ENCODE results near the gene MAN1C1. TPM values are rescaled to one million over a fixed set of nuclear protein-coding genes. Genes with fewer than 3 reads are reported as not detected.

Gene MAN1C1
- total RNA-seq, 1 experiment from 2014 or later, result 16.8 TPM

- H3K4me1 Mint-ChIP-seq, result 0 out of 2 replicates have a peak, but pooled peaks cover 3% of the 10 kb centered on the region
- no peak overlapping the region for H3K27ac Mint-ChIP-seq
- peaks cover 18% of the 10 kb centered on the region for H3K36me3 Mint-ChIP-seq
- H3K9me3 Mint-ChIP-seq, result no peaks in the 10 kb centered on the region
- ATAC-seq (no peak), DNase-seq (ENCODE audit: low spot score) (no peak)
- ChIA-PET CTCF (interaction anchor here (0.6 to 4.7 kb wide), 17 partner anchors 9 to 305 kb away, joined by 3 to 80 read pairs (median 8); partner anchors contain the start of genes MTFR1L and SELENON), POLR2A (no interaction called here)
- H3K27me3 Mint-ChIP-seq (ENCODE audit: low read depth), result no peaks in the 10 kb centered on the region
- TF ChIP-seq ZNF396 (CRISPR knock-in tag; IDR thresholded peaks at IDR 0.05; ENCODE audit: borderline replicate concordance) (no peak), GRHL2 (CRISPR knock-in tag; IDR thresholded peaks at IDR 0.05; ENCODE audit: insufficient replicate concordance, severe bottlenecking) (no peak), E2F1 (CRISPR knock-in tag; IDR thresholded peaks at IDR 0.05) (no peak), ZNF425 (CRISPR knock-in tag; conservative IDR thresholded peaks at IDR 0.05) (no peak), SMAD4 (CRISPR knock-in tag; IDR thresholded peaks at IDR 0.05) (no peak), ZMAT4 (CRISPR knock-in tag; IDR thresholded peaks at IDR 0.05) (no peak), NFE2L1 (CRISPR knock-in tag; IDR thresholded peaks at IDR 0.05) (no peak), MXD4 (CRISPR knock-in tag; IDR thresholded peaks at IDR 0.05; ENCODE audit: borderline replicate concordance) (no peak), CREB1 (CRISPR knock-in tag; IDR thresholded peaks at IDR 0.05) (no peak), JAZF1 (CRISPR knock-in tag; IDR thresholded peaks at IDR 0.05) (no peak), SOX15 (CRISPR knock-in tag; IDR thresholded peaks at IDR 0.05) (no peak)
- no peak overlapping the region for H3K4me3 Mint-ChIP-seq
Measured at GRCh38 chr1:25809283-25809926, 192.8 kb downstream of the MAN1C1 start.

- POLR2A ChIA-PET, result interaction anchor here (0.6 kb wide), 1 partner anchor 86 kb away, joined by 3 read pairs; no protein-coding TSS in a partner anchor
Measured at GRCh38 chr1:25809929-25810328, 193.3 kb downstream of the MAN1C1 start.

More at GRCh38 chr1:25809929-25810328, 193.3 kb downstream of the MAN1C1 start:
- Mint-ChIP-seq H3K9me3 (no peaks in the 10 kb centered on the region), H3K4me1 (0 out of 2 replicates have a peak, but pooled peaks cover 3% of the 10 kb centered on the region), H3K4me3 (no peak overlapping the region), H3K27ac (no peak overlapping the region), H3K27me3 (ENCODE audit: low read depth) (no peaks in the 10 kb centered on the region), H3K36me3 (peaks cover 21% of the 10 kb centered on the region)
- TF ChIP-seq PRRX2 (CRISPR knock-in tag; IDR thresholded peaks at IDR 0.05), result no peak
- TF ChIP-seq ZNF263 (CRISPR knock-in tag; IDR thresholded peaks at IDR 0.05; ENCODE audit: low read depth), result no peak
- TF ChIP-seq ZSCAN18 (CRISPR knock-in tag; IDR thresholded peaks at IDR 0.05), result no peak
- TF ChIP-seq JAZF1 (CRISPR knock-in tag; IDR thresholded peaks at IDR 0.05), result no peak
- TF ChIP-seq CDX4 (CRISPR knock-in tag; IDR thresholded peaks at IDR 0.05; ENCODE audit: borderline replicate concordance), result no peak
- TF ChIP-seq USF1 (CRISPR knock-in tag; IDR thresholded peaks at IDR 0.05), result no peak
- DNase-seq (ENCODE audit: low spot score) (no peak), ATAC-seq (no peak)
- CTCF ChIA-PET, result interaction anchor here (0.6 to 4.7 kb wide), 21 partner anchors 8 to 324 kb away, joined by 3 to 80 read pairs (median 6); partner anchors contain the start of genes MTFR1L and SELENON

Measured in WTC11 (cell line).